ENCODE results near the gene TMED8. TPM values are rescaled to one million over a fixed set of nuclear protein-coding genes. Genes with fewer than 3 reads are reported as not detected.

Gene TMED8
- polyA plus RNA-seq, 1 donor (not counting 4 experiments of a cell fraction or from before 2014, with no cell fraction given) = 7.3 TPM

DNA sequence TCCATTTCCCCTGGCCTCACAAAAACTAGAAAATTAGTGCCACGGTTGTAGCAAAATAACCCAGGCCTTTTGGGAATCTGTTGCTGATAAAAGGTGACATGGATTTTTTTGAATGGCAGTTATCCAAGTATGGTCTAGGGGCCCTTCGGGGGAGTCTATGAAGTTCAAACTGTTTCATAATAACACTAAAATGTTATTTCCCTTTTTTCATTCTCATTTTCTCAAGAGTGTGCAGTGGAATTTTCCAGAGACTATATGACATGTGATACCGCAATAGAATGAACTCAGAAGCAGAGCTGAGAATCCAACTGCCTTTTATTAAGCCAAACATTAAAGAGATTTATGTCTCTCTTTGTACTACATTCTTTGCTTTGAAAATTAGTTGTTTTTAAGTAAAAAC, 29.1 kb downstream of the TMED8 start:
- DNase-seq (ENCODE audit: low read depth, low spot score) = no peak
- no peaks in the 10 kb centered on the region for H3K4me1 ChIP-seq (ENCODE audit: control insufficient read depth, extremely low read depth, insufficient read depth, low read length)
- no peaks in the 10 kb centered on the region for H3K27me3 ChIP-seq (ENCODE audit: control insufficient read depth, extremely low read depth, insufficient read depth, low read length)
- no peak overlapping the region for H2AFZ ChIP-seq (ENCODE audit: control insufficient read depth, low read length)
- FAIRE-seq = no peak
- H4K20me1 ChIP-seq (ENCODE audit: control insufficient read depth, extremely low read depth, insufficient read depth, low read length) = no peaks in the 10 kb centered on the region
- H3K9me3 ChIP-seq (ENCODE audit: control insufficient read depth, low read depth, low read length) = no peaks in the 10 kb centered on the region
- H3K36me3 ChIP-seq (ENCODE audit: control insufficient read depth in 2 of 2, extremely low read depth in 1 of 2, insufficient read depth in 2 of 2, low read length in 2 of 2) = peaks cover 2 to 3% of the 10 kb centered on the region in 2 experiments
- dilution Hi-C loops (cut with MboI; ENCODE audit: extremely low pct_ligation_motif_present, low sequenced_read_pairs) = no loop called here
- no peak overlapping the region for H3K4me3 ChIP-seq (ENCODE audit: control insufficient read depth in 2 of 3, extremely low read depth in 1 of 3, insufficient read depth in 2 of 3, low read depth in 1 of 3, low read length in 3 of 3)
- no peak overlapping the region for H3K9ac ChIP-seq (ENCODE audit: control insufficient read depth, extremely low read depth, insufficient read depth, low read length)
- H3K79me2 ChIP-seq (ENCODE audit: control insufficient read depth, insufficient read depth, low read length) = no peaks in the 10 kb centered on the region
- no peak overlapping the region for H3K27ac ChIP-seq (ENCODE audit: control insufficient read depth, insufficient read depth, low read length)
- H3K4me2 ChIP-seq (ENCODE audit: control insufficient read depth, extremely low read depth, insufficient read depth, low read depth, low read length) = no peak overlapping the region
- TF ChIP-seq, protein P1, sequence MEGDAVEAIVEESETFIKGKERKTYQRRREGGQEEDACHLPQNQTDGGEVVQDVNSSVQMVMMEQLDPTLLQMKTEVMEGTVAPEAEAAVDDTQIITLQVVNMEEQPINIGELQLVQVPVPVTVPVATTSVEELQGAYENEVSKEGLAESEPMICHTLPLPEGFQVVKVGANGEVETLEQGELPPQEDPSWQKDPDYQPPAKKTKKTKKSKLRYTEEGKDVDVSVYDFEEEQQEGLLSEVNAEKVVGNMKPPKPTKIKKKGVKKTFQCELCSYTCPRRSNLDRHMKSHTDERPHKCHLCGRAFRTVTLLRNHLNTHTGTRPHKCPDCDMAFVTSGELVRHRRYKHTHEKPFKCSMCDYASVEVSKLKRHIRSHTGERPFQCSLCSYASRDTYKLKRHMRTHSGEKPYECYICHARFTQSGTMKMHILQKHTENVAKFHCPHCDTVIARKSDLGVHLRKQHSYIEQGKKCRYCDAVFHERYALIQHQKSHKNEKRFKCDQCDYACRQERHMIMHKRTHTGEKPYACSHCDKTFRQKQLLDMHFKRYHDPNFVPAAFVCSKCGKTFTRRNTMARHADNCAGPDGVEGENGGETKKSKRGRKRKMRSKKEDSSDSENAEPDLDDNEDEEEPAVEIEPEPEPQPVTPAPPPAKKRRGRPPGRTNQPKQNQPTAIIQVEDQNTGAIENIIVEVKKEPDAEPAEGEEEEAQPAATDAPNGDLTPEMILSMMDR (optimal IDR thresholded peaks at IDR 0.05 in 1 of 3, IDR thresholded peaks at IDR 0.05 in 1 of 3, conservative IDR thresholded peaks at IDR 0.05 in 1 of 3; ENCODE audit: extremely low read depth in 1 of 3, insufficient read depth in 2 of 3, low read length in 3 of 3) = no peak
- no peak for TF ChIP-seq EZH2 (IDR thresholded peaks at IDR 0.05; ENCODE audit: low read length)
- H3K9me1 ChIP-seq (ENCODE audit: control insufficient read depth, extremely low read depth, insufficient read depth, low read length) = no peaks in the 10 kb centered on the region

DNA sequence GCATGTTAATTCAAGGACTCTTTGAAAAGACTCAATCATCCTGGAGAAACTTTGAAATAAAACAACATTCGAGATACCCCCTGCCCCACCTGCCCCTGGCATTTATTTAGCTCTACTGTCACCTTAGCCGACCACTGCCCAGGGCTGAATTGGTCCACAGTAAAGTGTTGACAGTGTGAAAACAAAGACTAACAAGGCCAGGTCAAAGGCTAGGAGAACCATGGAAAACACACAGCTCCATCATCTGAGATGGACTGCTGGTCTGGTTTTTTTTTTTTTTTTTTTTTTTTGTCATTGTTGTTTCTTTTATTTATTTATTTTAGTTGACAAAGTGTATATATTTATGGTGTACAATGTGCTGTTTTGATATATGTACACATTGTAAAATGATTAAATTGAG, 30.4 kb downstream of the TMED8 start:
- Histone ChIP-seq H3K27me3 (ENCODE audit: control insufficient read depth, extremely low read depth, insufficient read depth, low read length) (no peaks in the 10 kb centered on the region), H3K9me1 (ENCODE audit: control insufficient read depth, extremely low read depth, insufficient read depth, low read length) (no peaks in the 10 kb centered on the region), H3K4me1 (ENCODE audit: control insufficient read depth, extremely low read depth, insufficient read depth, low read length) (no peaks in the 10 kb centered on the region), H3K9me3 (ENCODE audit: control insufficient read depth, low read depth, low read length) (no peaks in the 10 kb centered on the region), H2AFZ (ENCODE audit: control insufficient read depth, low read length) (no peak overlapping the region), H3K36me3 (ENCODE audit: control insufficient read depth in 2 of 2, extremely low read depth in 1 of 2, insufficient read depth in 2 of 2, low read length in 2 of 2) (peaks cover 2 to 9% of the 10 kb centered on the region in 2 experiments), H3K4me2 (ENCODE audit: control insufficient read depth, extremely low read depth, insufficient read depth, low read depth, low read length) (no peak overlapping the region), H3K4me3 (ENCODE audit: control insufficient read depth in 2 of 3, extremely low read depth in 1 of 3, insufficient read depth in 2 of 3, low read depth in 1 of 3, low read length in 3 of 3) (no peak overlapping the region), H4K20me1 (ENCODE audit: control insufficient read depth, extremely low read depth, insufficient read depth, low read length) (no peaks in the 10 kb centered on the region), H3K79me2 (ENCODE audit: control insufficient read depth, insufficient read depth, low read length) (no peaks in the 10 kb centered on the region), H3K27ac (ENCODE audit: control insufficient read depth, insufficient read depth, low read length) (no peak overlapping the region), H3K9ac (ENCODE audit: control insufficient read depth, extremely low read depth, insufficient read depth, low read length) (no peak overlapping the region)
- no peak for TF ChIP-seq EZH2 (IDR thresholded peaks at IDR 0.05; ENCODE audit: low read length)
- TF ChIP-seq, protein P1 (optimal IDR thresholded peaks at IDR 0.05 in 1 of 3, IDR thresholded peaks at IDR 0.05 in 1 of 3, conservative IDR thresholded peaks at IDR 0.05 in 1 of 3; ENCODE audit: extremely low read depth in 1 of 3, insufficient read depth in 2 of 3, low read length in 3 of 3) = no peak
- dilution Hi-C loops (cut with MboI; ENCODE audit: extremely low pct_ligation_motif_present, low sequenced_read_pairs) = no loop called here
- no peak for FAIRE-seq
- no peak for DNase-seq (ENCODE audit: low read depth, low spot score)

Measured in keratinocyte (primary cell).